Loucy (cell line): ENCODE data around the gene ALDOA.

Source experiments
- H2AFZ ChIP-seq: fragments of 200-600 bp; sonication (generic); 2 replicates; pipeline ENCODE4 v1.6.0; 2016; ENCODE audit warnings: antibody characterized with exemption, mild to moderate bottlenecking, low read length, moderate library complexity
- H3F3A ChIP-seq: fragments of 200-600 bp; 2 replicates; pipeline ENCODE4 v1.6.0; 2016; ENCODE audit warnings: antibody characterized with exemption, low read depth, mild to moderate bottlenecking
- H3K27me3 ChIP-seq: fragments of 200-600 bp; sonication (generic); 2 replicates; pipeline ENCODE4 v1.6.1; 2014; ENCODE audit warnings: low read length, mild to moderate bottlenecking; ENCODE audit not compliant: insufficient read depth, poor library complexity, severe bottlenecking
- H3K36me3 ChIP-seq: fragments of 200-600 bp; sonication (generic); 2 replicates; pipeline ENCODE4 v1.6.1; 2016; ENCODE audit warnings: low read length; ENCODE audit not compliant: insufficient read depth
- H3K4me1 ChIP-seq: fragments of 200-600 bp; sonication (generic); 2 replicates; pipeline ENCODE4 v1.5.1; 2014; ENCODE audit warnings: low read length, mild to moderate bottlenecking; ENCODE audit not compliant: insufficient read depth, poor library complexity, severe bottlenecking
- H3K4me2 ChIP-seq: fragments of 200-600 bp; sonication (generic); 2 replicates; pipeline ENCODE4 v1.6.0; 2014; ENCODE audit warnings: antibody characterized with exemption, low read length, low read depth, mild to moderate bottlenecking; ENCODE audit not compliant: poor library complexity, severe bottlenecking
- H3K4me3 ChIP-seq: fragments of 200-600 bp; sonication (generic); 2 replicates; pipeline ENCODE4 v1.5.1; 2014; ENCODE audit warnings: low read length, mild to moderate bottlenecking, mixed read lengths; ENCODE audit not compliant: poor library complexity, severe bottlenecking
- H3K79me2 ChIP-seq: fragments of 200-600 bp; sonication (generic); 2 replicates; pipeline ENCODE4 v1.6.1; 2014; ENCODE audit warnings: low read length; ENCODE audit not compliant: insufficient read depth
- H3K9ac ChIP-seq: fragments of 200-600 bp; sonication (generic); 2 replicates; pipeline ENCODE4 v1.6.0; 2014; ENCODE audit warnings: mild to moderate bottlenecking, low read depth, low read length, moderate library complexity; ENCODE audit not compliant: poor library complexity, severe bottlenecking
- H3K9me2 ChIP-seq: fragments of 200-600 bp; sonication (generic); replicated peaks from 2 replicates; pipeline ENCODE4 v1.6.1; 2016; ENCODE audit warnings: low read depth, low read length, mixed read lengths
- H3K9me3 ChIP-seq: fragments of 200-600 bp; sonication (generic); 2 replicates; pipeline ENCODE4 v1.6.1; 2014; ENCODE audit warnings: mild to moderate bottlenecking, antibody characterized with exemption, low read length, low read depth; ENCODE audit not compliant: insufficient read depth
- H4K20me1 ChIP-seq: fragments of 200-600 bp; sonication (generic); 2 replicates; pipeline ENCODE4 v1.6.0; 2014; ENCODE audit warnings: antibody characterized with exemption, low read length, mild to moderate bottlenecking; ENCODE audit not compliant: insufficient read depth, poor library complexity, severe bottlenecking
- EZH2phosphoT487 ChIP-seq: fragments of 200-600 bp; IDR thresholded peaks from 2 replicates; pipeline ENCODE4 v1.6.1; 2018; ENCODE audit warnings: antibody characterized with exemption, mild to moderate bottlenecking, moderate library complexity, borderline replicate concordance
- TF ChIP-seq, protein P1 (sequence below): fragments of 200-600 bp; sonication (generic); conservative IDR thresholded peaks from 2 replicates; pipeline ENCODE4 v1.5.1; 2014; ENCODE audit warnings: mild to moderate bottlenecking, antibody characterized with exemption, low read length

ALDOA gene

DNA sequence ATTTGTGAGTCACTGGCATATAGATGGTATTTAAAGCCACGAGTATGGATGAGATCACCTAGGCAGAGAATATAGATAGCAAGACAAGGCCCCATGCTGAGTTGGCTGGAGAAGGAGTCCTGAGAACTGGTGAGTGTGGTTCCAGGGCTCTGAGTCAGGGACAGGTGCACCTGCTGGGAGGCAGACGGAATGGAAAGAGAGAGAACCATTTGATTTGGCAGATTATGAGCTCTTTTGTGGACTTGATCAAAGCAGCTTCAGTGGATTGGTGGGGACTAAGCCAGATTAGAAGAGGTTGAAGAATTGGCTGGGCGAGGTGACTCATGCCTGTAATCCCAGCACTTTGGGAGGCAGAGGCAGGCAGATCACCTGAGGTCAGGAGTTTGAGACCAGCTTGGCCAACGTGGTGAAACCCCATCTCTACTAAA, 46.8 kb upstream of the ALDOA start:
- no peaks in the 10 kb centered on the region for H4K20me1 ChIP-seq
- no peak overlapping the region for H3K9ac ChIP-seq
- H3K9me2 ChIP-seq: no peaks in the 10 kb centered on the region
- H3K27me3 ChIP-seq: no peaks in the 10 kb centered on the region
- no peaks in the 10 kb centered on the region for H3K36me3 ChIP-seq
- no peak overlapping the region for H2AFZ ChIP-seq
- H3K4me2 ChIP-seq: no peak overlapping the region
- H3K4me3 ChIP-seq: no peak overlapping the region
- H3K9me3 ChIP-seq: no peaks in the 10 kb centered on the region
- no peak for TF ChIP-seq EZH2phosphoT487
- TF ChIP-seq, protein P1, sequence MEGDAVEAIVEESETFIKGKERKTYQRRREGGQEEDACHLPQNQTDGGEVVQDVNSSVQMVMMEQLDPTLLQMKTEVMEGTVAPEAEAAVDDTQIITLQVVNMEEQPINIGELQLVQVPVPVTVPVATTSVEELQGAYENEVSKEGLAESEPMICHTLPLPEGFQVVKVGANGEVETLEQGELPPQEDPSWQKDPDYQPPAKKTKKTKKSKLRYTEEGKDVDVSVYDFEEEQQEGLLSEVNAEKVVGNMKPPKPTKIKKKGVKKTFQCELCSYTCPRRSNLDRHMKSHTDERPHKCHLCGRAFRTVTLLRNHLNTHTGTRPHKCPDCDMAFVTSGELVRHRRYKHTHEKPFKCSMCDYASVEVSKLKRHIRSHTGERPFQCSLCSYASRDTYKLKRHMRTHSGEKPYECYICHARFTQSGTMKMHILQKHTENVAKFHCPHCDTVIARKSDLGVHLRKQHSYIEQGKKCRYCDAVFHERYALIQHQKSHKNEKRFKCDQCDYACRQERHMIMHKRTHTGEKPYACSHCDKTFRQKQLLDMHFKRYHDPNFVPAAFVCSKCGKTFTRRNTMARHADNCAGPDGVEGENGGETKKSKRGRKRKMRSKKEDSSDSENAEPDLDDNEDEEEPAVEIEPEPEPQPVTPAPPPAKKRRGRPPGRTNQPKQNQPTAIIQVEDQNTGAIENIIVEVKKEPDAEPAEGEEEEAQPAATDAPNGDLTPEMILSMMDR: no peak
- no peaks in the 10 kb centered on the region for H3F3A ChIP-seq
- H3K79me2 ChIP-seq: no peaks in the 10 kb centered on the region
- peaks cover 4% of the 10 kb centered on the region for H3K4me1 ChIP-seq

DNA sequence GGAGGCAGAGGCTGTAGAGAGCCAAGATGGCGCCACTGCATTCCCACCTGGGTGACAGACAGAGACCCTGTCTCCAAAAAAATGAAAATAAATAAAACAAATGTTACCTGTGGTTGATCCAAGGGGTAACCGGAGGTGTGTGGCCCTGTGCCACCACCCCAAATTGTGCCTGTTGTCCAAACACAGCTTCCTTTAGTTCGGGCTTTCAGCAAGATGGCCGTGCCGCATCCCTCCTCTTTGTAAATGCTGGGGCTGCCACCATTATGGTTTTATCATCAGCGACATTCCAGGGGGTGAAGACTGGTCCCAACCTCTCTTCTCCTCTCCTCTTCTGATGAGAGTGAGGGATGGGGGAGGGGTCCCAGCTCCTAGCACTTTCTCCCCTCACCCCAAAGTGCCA, 42.7 kb upstream of the ALDOA start, which contains the start of gene C16orf92:
Gene C16orf92, plus strand, starts transcription at position 312 of the 400 bp plus-strand sequence. CDS start 143 bp downstream, outside the sequence.
- TF ChIP-seq, protein P1: no peak
- TF ChIP-seq EZH2phosphoT487: no peak
- Histone ChIP-seq H3K79me2 (no peaks in the 10 kb centered on the region), H3K4me3 (no peak within 1 kb of the TSS), H2AFZ (no peak within 1 kb of the TSS), H3K9me3 (no peaks in the 10 kb centered on the region), H3F3A (no peaks in the 10 kb centered on the region), H3K27me3 (no peaks in the 10 kb centered on the region), H3K4me1 (peaks cover 4% of the 10 kb centered on the region), H3K4me2 (no peak within 1 kb of the TSS), H4K20me1 (no peaks in the 10 kb centered on the region), H3K9me2 (no peaks in the 10 kb centered on the region), H3K36me3 (no peaks in the 10 kb centered on the region), H3K9ac (no peak within 1 kb of the TSS)

DNA sequence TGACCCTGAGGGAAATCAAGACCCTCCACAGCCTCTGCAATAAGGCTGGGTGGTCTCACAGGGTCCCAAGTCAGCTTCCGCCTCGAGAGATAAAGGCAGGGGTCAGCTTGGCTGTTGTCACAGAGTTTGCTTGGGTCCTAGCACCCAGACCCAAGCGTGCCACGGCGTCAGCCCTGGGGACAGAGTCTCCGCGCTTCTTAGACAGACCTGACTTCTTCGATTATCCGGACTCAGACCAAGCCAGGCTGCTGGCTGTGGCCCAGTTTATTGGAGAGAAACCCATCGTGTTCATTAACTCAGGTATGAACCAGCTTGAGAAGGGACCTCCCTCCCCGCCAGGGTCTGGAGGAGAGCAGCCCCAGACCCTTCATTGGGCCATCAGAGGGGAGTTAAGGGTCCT, 42.0 kb upstream of the ALDOA start:
- Histone ChIP-seq H3K27me3 (no peaks in the 10 kb centered on the region), H3K9me2 (no peaks in the 10 kb centered on the region), H3K9me3 (no peaks in the 10 kb centered on the region), H4K20me1 (no peaks in the 10 kb centered on the region), H3F3A (no peaks in the 10 kb centered on the region), H3K79me2 (no peaks in the 10 kb centered on the region), H3K9ac (no peak overlapping the region), H3K4me1 (peaks cover 4% of the 10 kb centered on the region), H3K4me3 (no peak overlapping the region), H3K4me2 (no peak overlapping the region), H2AFZ (no peak overlapping the region), H3K36me3 (no peaks in the 10 kb centered on the region)
- TF ChIP-seq, protein P1: no peak
- TF ChIP-seq EZH2phosphoT487: no peak
